Osteoblast (primary cell): Measurements from ENCODE around the gene RGS10. TPM values are rescaled to one million over a fixed set of nuclear protein-coding genes. Genes with fewer than 3 reads are reported as not detected.

Source experiments
- DNase-seq: peaks from one replicate; pipeline ENCODE4 v3.0.0; 2011; ENCODE audit warnings: low spot score, mixed read lengths; ENCODE audit not compliant: insufficient read length; ENCODE audit errors: missing footprints
- H2AFZ ChIP-seq: 2 replicates; pipeline ENCODE4 v1.6.0; 2011; ENCODE audit warnings: mild to moderate bottlenecking, low read length
- H3K27ac ChIP-seq: 2 replicates; pipeline ENCODE4 v1.5.1; 2011; ENCODE audit warnings: mild to moderate bottlenecking, low read depth, low read length, moderate library complexity
- H3K27me3 ChIP-seq: 2 replicates; pipeline ENCODE4 v1.6.0; 2012; ENCODE audit warnings: mild to moderate bottlenecking, control low read depth, inconsistent platforms, low read length, moderate library complexity; ENCODE audit not compliant: insufficient read depth
- H3K36me3 ChIP-seq: 2 replicates; pipeline ENCODE4 v1.5.1; 2011; ENCODE audit warnings: mild to moderate bottlenecking, low read length, control low read depth, moderate library complexity; ENCODE audit not compliant: insufficient read depth
- H3K4me1 ChIP-seq: 2 replicates; pipeline ENCODE4 v1.5.1; 2011; ENCODE audit warnings: mild to moderate bottlenecking, low read length, control low read depth, moderate library complexity; ENCODE audit not compliant: insufficient read depth
- H3K4me2 ChIP-seq: 2 replicates; pipeline ENCODE4 v1.6.0; 2011; ENCODE audit warnings: mild to moderate bottlenecking, low read length; ENCODE audit not compliant: insufficient read depth
- H3K4me3 ChIP-seq: fragments of 200-600 bp; sonication (generic); 3 replicates; pipeline ENCODE4 v1.5.1; 2012; ENCODE audit warnings: mild to moderate bottlenecking, low read length, inconsistent platforms; ENCODE audit not compliant: insufficient read depth
- H3K79me2 ChIP-seq: 2 replicates; pipeline ENCODE4 v1.6.0; 2012; ENCODE audit warnings: mild to moderate bottlenecking, low read length, control low read depth, inconsistent platforms; ENCODE audit not compliant: insufficient read depth
- H3K9me3 ChIP-seq: 2 replicates; pipeline ENCODE4 v1.5.1; 2011; ENCODE audit warnings: low read depth, low read length, control low read depth
- H4K20me1 ChIP-seq: 2 replicates; pipeline ENCODE4 v1.6.0; 2012; ENCODE audit warnings: mild to moderate bottlenecking, low read length, control low read depth; ENCODE audit not compliant: insufficient read depth
- total RNA-seq: library from RNA; depleted of rRNA; stranded (reverse); fragments of >200 nt; gene quantifications from 2 replicates; pipeline ENCODE4 v1.2.3, GENCODE V29; 2012
- TF ChIP-seq, protein P1 (sequence below): IDR thresholded peaks from 2 replicates; pipeline ENCODE4 v1.5.1; 2011; ENCODE audit warnings: mild to moderate bottlenecking, low read depth, low read length, moderate library complexity; ENCODE audit errors: extremely low read depth

RGS10 gene
- total RNA-seq, 1 donor: 29.3 TPM

DNA sequence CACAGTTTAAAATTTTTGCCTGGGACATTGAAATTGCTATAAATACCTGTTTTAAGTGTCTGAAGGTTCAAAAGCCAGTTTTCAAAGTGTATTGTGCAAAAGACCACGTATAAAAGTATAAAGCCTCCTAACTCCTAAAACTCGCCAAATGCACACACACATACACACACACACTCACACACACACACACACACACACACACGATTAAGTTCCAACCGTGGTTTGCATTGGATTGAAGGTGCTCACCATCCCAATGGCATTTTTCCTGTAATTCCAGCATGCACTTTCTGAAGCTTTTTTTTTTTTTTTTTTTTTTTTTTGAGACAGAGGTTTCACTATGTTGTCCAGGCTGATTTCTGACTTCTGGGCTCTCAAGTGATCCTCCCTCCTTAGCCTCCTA, 2.8 kb upstream of the RGS10 start:
- Histone ChIP-seq H4K20me1 (peaks cover 15% of the 10 kb centered on the region), H3K79me2 (peaks cover 17% of the 10 kb centered on the region), H3K27ac (no peak overlapping the region), H3K4me3 (no peak overlapping the region), H3K36me3 (no peaks in the 10 kb centered on the region), H3K27me3 (peaks cover 17% of the 10 kb centered on the region), H3K4me2 (no peak overlapping the region), H2AFZ (no peak overlapping the region), H3K4me1 (peaks cover 17% of the 10 kb centered on the region), H3K9me3 (no peaks in the 10 kb centered on the region)
- TF ChIP-seq, protein P1, sequence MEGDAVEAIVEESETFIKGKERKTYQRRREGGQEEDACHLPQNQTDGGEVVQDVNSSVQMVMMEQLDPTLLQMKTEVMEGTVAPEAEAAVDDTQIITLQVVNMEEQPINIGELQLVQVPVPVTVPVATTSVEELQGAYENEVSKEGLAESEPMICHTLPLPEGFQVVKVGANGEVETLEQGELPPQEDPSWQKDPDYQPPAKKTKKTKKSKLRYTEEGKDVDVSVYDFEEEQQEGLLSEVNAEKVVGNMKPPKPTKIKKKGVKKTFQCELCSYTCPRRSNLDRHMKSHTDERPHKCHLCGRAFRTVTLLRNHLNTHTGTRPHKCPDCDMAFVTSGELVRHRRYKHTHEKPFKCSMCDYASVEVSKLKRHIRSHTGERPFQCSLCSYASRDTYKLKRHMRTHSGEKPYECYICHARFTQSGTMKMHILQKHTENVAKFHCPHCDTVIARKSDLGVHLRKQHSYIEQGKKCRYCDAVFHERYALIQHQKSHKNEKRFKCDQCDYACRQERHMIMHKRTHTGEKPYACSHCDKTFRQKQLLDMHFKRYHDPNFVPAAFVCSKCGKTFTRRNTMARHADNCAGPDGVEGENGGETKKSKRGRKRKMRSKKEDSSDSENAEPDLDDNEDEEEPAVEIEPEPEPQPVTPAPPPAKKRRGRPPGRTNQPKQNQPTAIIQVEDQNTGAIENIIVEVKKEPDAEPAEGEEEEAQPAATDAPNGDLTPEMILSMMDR: no peak
- no peak for DNase-seq

DNA sequence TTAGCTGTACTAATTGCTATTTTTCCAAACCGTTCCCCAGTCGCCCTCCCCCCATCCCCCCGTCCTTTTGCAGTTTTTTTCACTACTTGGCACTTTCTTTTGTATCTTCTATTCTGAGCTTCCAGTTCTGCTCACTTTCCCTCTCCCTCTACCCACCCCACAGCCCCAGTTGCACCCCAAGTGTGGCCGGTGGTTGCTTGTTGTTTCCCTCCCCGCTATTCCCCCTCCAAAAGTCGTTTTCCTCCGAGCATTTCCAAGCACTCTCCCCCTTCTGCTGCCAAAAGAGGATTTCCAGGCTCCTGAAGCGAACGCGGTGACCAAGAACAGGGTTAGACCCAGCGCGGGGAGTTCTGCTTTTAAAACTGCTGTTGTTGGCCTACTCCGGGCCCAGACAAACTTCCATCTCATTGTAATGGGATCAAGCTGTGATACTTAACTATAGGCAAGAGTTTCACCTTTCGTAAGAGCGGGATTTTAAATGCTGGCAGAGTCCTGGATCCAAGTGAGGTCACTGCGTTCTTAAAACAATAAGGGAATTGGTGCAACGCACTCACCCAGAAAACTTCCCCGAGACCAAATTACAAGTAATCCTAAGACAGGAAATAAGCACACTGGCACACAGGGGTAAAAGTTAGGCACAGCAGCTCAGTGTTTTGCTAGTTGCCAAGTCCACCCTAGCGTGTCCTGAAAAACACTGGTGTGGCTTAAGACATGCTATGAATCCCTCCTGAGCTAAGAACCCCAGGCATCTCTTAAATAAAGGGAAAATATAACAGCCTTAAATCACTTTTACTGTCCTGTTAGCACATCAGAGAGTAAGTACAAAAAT, 1.5 kb upstream of the RGS10 start:
- Histone ChIP-seq H4K20me1 (peaks cover 21% of the 10 kb centered on the region), H3K4me1 (peaks cover 22% of the 10 kb centered on the region), H2AFZ (no peak overlapping the region), H3K9me3 (no peaks in the 10 kb centered on the region), H3K4me3 (peak overlapping the region; percentile 84), H3K27ac (no peak overlapping the region), H3K27me3 (peaks cover 9% of the 10 kb centered on the region), H3K36me3 (no peaks in the 10 kb centered on the region), H3K4me2 (peak overlapping the region; percentile 88), H3K79me2 (peaks cover 29% of the 10 kb centered on the region)
- TF ChIP-seq, protein P1: no peak
- peak; percentile 78 for DNase-seq

DNA sequence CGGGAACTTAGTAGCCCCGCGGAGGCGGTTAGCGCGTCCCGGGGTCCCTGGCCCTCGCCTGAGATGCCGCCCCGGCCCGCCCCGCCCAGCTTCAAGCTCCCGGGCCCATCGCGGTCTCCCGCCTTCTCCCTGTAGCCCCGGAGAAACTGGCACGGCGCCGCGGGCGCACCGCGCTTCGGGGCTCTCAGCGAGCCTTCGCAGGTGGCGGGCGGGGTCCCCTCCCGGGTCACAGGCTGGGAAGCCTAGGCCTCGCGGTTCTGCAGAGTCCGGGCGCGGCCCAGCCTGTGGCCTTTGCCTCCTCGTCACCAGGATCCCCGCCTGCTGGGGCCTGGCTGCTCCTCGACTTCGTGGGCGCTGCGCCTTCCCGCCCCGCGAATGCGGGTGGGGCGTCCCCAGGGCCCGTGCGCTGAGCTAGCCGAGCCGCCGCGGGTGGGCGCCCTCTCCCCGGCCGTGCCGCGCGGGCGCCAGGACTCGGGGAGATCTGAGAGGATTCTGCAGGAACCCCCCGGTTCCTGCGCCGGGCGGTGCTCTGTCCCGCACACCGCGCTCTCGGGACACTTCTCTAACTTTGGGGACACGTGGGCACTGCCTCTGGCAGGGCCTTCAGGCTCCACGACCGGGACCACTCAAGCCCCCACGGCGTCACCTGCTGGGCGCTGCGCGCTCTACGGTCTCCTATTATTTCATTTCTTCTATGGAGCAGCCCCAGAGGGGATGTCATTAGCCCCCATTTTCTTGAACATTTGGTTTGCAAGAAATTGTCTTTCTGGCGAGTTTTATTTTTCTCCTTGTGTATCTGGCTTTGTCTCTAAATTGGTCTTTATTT, 682 bp upstream of the RGS10 start:
- no peaks in the 10 kb centered on the region for H3K9me3 ChIP-seq
- H3K4me3 ChIP-seq: peak overlapping the region; percentile 84
- H3K4me2 ChIP-seq: peak overlapping the region; percentile 88
- peak; percentile 93 for DNase-seq
- TF ChIP-seq, protein P1: peak; percentile 43
- peaks cover 25% of the 10 kb centered on the region for H3K4me1 ChIP-seq
- H3K79me2 ChIP-seq: peaks cover 37% of the 10 kb centered on the region
- peaks cover 25% of the 10 kb centered on the region for H4K20me1 ChIP-seq
- H3K27ac ChIP-seq: no peak overlapping the region
- peaks cover under 1% of the 10 kb centered on the region for H3K27me3 ChIP-seq
- H2AFZ ChIP-seq: peak overlapping the region; percentile 72
- H3K36me3 ChIP-seq: no peaks in the 10 kb centered on the region
